H9 (cell line): ENCODE measurements around the gene ANKRD65. TPM values are rescaled to one million over a fixed set of nuclear protein-coding genes. Genes with fewer than 3 reads are reported as not detected.
A peak's percentile ranks its signal among the peaks of the same experiment; 100 is the strongest.

Source experiments
- DNase-seq: peaks from one replicate; pipeline ENCODE4 v3.0.0-alpha.2; 2017
- H2AFZ ChIP-seq: one replicate; pipeline ENCODE4 v1.6.1; 2013; ENCODE audit warnings: mild to moderate bottlenecking, low read length, control low read depth, moderate library complexity
- H2AK5ac ChIP-seq: 2 replicates; pipeline ENCODE4 v1.6.1; 2013; ENCODE audit warnings: low read length, control low read depth, mixed read lengths; ENCODE audit not compliant: insufficient read length
- H2BK120ac ChIP-seq: one replicate; pipeline ENCODE4 v1.6.1; 2013; ENCODE audit warnings: low read depth, mild to moderate bottlenecking, low read length, control low read depth, inconsistent platforms; ENCODE audit not compliant: poor library complexity, severe bottlenecking
- H2BK12ac ChIP-seq: 2 replicates; pipeline ENCODE4 v1.6.1; 2013; ENCODE audit warnings: low read length, control low read depth, mixed read lengths, low read depth; ENCODE audit not compliant: insufficient read length
- H2BK15ac ChIP-seq: 2 replicates; pipeline ENCODE4 v1.6.1; 2013; ENCODE audit warnings: low read depth, low read length, control low read depth
- H2BK20ac ChIP-seq: one replicate; pipeline ENCODE4 v1.6.1; 2013; ENCODE audit warnings: low read depth, mild to moderate bottlenecking, low read length, control low read depth, inconsistent platforms; ENCODE audit not compliant: poor library complexity, severe bottlenecking
- H2BK5ac ChIP-seq: 2 replicates; pipeline ENCODE4 v1.6.1; 2013; ENCODE audit warnings: low read length, control low read depth, mixed read lengths; ENCODE audit not compliant: insufficient read length
- H3K14ac ChIP-seq: 2 replicates; pipeline ENCODE4 v1.6.1; 2013; ENCODE audit warnings: low read length, control low read depth; ENCODE audit not compliant: insufficient read depth
- H3K18ac ChIP-seq: 2 replicates; pipeline ENCODE4 v1.6.1; 2013; ENCODE audit warnings: low read depth, mild to moderate bottlenecking, mixed read lengths, low read length, control low read depth; ENCODE audit not compliant: insufficient read length
- H3K23ac ChIP-seq: 2 replicates; pipeline ENCODE4 v1.6.1; 2013; ENCODE audit warnings: low read length, control low read depth, mixed read lengths, low read depth; ENCODE audit not compliant: insufficient read length
- H3K23me2 ChIP-seq: 2 replicates; pipeline ENCODE4 v1.6.1; 2013; ENCODE audit warnings: low read depth, mild to moderate bottlenecking, mixed read lengths, low read length, control low read depth; ENCODE audit not compliant: insufficient read length, poor library complexity, severe bottlenecking
- H3K27ac ChIP-seq: 2 replicates; pipeline ENCODE4 v1.5.1; 2013; ENCODE audit warnings: low read length, control low read depth, mixed read lengths, low read depth; ENCODE audit not compliant: insufficient read length
- H3K27me3 ChIP-seq: 2 replicates; pipeline ENCODE4 v1.6.1; 2013; ENCODE audit warnings: low read length, control low read depth, inconsistent platforms; ENCODE audit not compliant: insufficient read depth
- H3K4ac ChIP-seq: 2 replicates; pipeline ENCODE4 v1.6.1; 2013; ENCODE audit warnings: low read depth, mild to moderate bottlenecking, control low read depth, inconsistent platforms, low read length, moderate library complexity
- H3K4me1 ChIP-seq: 2 replicates; pipeline ENCODE4 v1.6.1; 2013; ENCODE audit warnings: low read length, control low read depth, inconsistent platforms; ENCODE audit not compliant: insufficient read depth
- H3K4me2 ChIP-seq: 2 replicates; pipeline ENCODE4 v1.6.1; 2013; ENCODE audit warnings: low read length, control low read depth, mixed read lengths; ENCODE audit not compliant: insufficient read length, insufficient read depth
- H3K56ac ChIP-seq: 2 replicates; pipeline ENCODE4 v1.6.1; 2013; ENCODE audit warnings: low read depth, mild to moderate bottlenecking, mixed read lengths, low read length, control low read depth; ENCODE audit not compliant: insufficient read length
- H3K79me1 ChIP-seq: 2 replicates; pipeline ENCODE4 v1.6.1; 2013; ENCODE audit warnings: low read depth, mild to moderate bottlenecking, moderate library complexity, low read length, control low read depth, inconsistent platforms; ENCODE audit not compliant: insufficient read depth, poor library complexity, severe bottlenecking
- H3K79me2 ChIP-seq: 2 replicates; pipeline ENCODE4 v1.6.1; 2013; ENCODE audit warnings: low read length, control low read depth, inconsistent platforms; ENCODE audit not compliant: insufficient read depth
- H3K9ac ChIP-seq: 2 replicates; pipeline ENCODE4 v1.6.1; 2013; ENCODE audit warnings: low read length, control low read depth, mixed read lengths; ENCODE audit not compliant: insufficient read length; ENCODE audit errors: extremely low read depth
- H3K9me3 ChIP-seq: one replicate; pipeline ENCODE4 v1.6.1; 2013; ENCODE audit warnings: low read depth, low read length, inconsistent platforms; ENCODE audit not compliant: control insufficient read depth
- H3T11ph ChIP-seq: one replicate; pipeline ENCODE4 v1.6.1; 2013; ENCODE audit warnings: mild to moderate bottlenecking, low read length, control low read depth, inconsistent platforms
- H4K20me1 ChIP-seq: one replicate; pipeline ENCODE4 v1.6.1; 2013; ENCODE audit not compliant: control insufficient read depth, insufficient read length, insufficient read depth
- H4K5ac ChIP-seq: 2 replicates; pipeline ENCODE4 v1.6.1; 2013; ENCODE audit warnings: low read depth, mild to moderate bottlenecking, mixed read lengths, low read length, control low read depth; ENCODE audit not compliant: insufficient read length
- H4K8ac ChIP-seq: replicated peaks from 2 replicates; pipeline ENCODE4 v1.6.1; 2013; ENCODE audit warnings: low read length, control low read depth, mixed read lengths, low read depth; ENCODE audit not compliant: insufficient read length
- H4K91ac ChIP-seq: 2 replicates; pipeline ENCODE4 v1.6.1; 2013; ENCODE audit warnings: low read depth, mild to moderate bottlenecking, moderate library complexity, mixed read lengths, low read length, control low read depth; ENCODE audit not compliant: insufficient read length
- H3K27ac Mint-ChIP-seq, 3 experiments: 2 replicates in 2 of 3; 3 replicates in 1 of 3; pipeline ENCODE4 v1.8.0; 2020 to 2021; ENCODE audit warnings: mixed read lengths in 3 of 3, mild to moderate bottlenecking in 1 of 3, moderate library complexity in 1 of 3
- H3K27me3 Mint-ChIP-seq: 2 replicates; pipeline ENCODE4 v1.8.0; 2021; ENCODE audit warnings: low read depth, mild to moderate bottlenecking, moderate library complexity, mixed read lengths
- H3K36me3 Mint-ChIP-seq, 3 experiments: 2 replicates in 2 of 3; 3 replicates in 1 of 3; pipeline ENCODE4 v1.8.0; 2020 to 2021; ENCODE audit warnings: low read depth in 3 of 3, mixed read lengths in 3 of 3; ENCODE audit not compliant: insufficient read depth in 1 of 3
- H3K4me1 Mint-ChIP-seq, 2 experiments: 2 replicates each; pipeline ENCODE4 v1.8.0; 2020; ENCODE audit warnings: mixed read lengths in 2 of 2
- H3K4me3 Mint-ChIP-seq, 2 experiments: 2 replicates in 1 of 2; 3 replicates in 1 of 2; pipeline ENCODE4 v1.8.0; 2020 to 2021; ENCODE audit warnings: mild to moderate bottlenecking in 2 of 2, mixed read lengths in 2 of 2, moderate library complexity in 1 of 2
- H3K9me3 Mint-ChIP-seq, 2 experiments: 2 replicates in 1 of 2; 3 replicates in 1 of 2; pipeline ENCODE4 v1.8.0; 2020; ENCODE audit warnings: mild to moderate bottlenecking in 2 of 2, mixed read lengths in 2 of 2, moderate library complexity in 1 of 2
- CTCF ChIP-seq: fragments of 200-600 bp; sonication (generic); conservative IDR thresholded peaks from 3 replicates; pipeline ENCODE4 v1.8.0; 2021; ENCODE audit warnings: antibody characterized with exemption, mild to moderate bottlenecking
- WGBS: extraction: QIAGEN DNeasy Blood & Tissue Kit; methylation state at CpG from one replicate; pipeline ENCODE4 v1.1.7; 2013; ENCODE audit warnings: missing lambda C conversion rate, low lambda C conversion rate, mixed read lengths; ENCODE audit not compliant: insufficient read length; ENCODE audit errors: extremely low coverage; 5-methylcytosine and 5-hydroxymethylcytosine counted together
- total RNA-seq: library from RNA; stranded (reverse); gene quantifications from 2 replicates; pipeline ENCODE4 v1.2.1, GENCODE V29; 2021

ANKRD65 gene
- total RNA-seq, 1 experiment from 2014 or later = 3.1 TPM

DNA sequence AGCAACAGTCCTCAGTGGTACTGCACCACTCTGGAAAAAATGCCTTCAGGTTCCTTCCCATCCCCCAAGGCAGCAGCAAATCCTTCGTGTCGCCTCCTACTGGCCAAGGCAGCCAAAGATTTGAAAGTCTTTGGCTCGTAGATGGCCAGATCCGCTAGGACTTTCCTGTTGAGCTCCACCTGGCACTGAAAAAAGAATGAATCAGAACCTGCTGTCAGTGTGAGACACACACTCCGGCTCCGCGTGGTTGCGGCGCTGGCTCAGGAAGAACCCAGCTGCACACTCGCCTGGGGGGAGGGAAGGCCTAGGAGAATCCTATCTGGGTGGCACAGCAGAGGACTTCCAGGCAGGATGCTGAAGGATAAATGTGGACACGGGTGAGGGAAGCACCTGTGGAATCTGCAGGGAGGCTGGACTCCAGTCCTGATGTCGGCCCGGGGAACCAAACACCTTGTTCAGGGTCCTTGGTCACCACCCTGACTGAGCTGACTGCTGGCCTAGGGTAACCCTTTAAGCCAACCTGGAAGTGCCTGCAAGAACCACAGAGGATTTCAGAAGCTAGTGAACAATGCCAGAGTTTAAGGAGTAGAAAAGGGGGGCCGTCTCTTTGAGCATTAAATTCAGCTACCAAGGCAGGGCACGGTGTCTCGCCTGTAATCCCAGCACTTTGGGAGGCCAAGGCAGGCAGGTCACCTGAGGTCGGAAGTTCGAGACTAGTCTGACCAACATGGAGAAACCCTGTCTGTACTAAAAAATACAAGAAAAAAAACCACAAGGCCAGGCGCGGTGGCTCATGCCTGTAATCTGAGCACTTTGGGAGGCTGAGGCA lies 18.8 kb downstream of the ANKRD65 start:
- WGBS = no CpG with 5 or more reads among the region's 20 CpGs
- H3K27ac Mint-ChIP-seq = peak overlapping the region; percentile 37 to 96 (median 96); a peak in 6 of 7 replicates

More for the DNA sequence above, 18.8 kb downstream of the ANKRD65 start:
- peaks cover 13% of the 10 kb centered on the region for H3K79me1 ChIP-seq
- H3K4ac ChIP-seq = no peak overlapping the region
- H2AFZ ChIP-seq = no peak overlapping the region
- H3K9me3 ChIP-seq = no peaks in the 10 kb centered on the region
- no peak overlapping the region for H3K56ac ChIP-seq
- Mint-ChIP-seq H3K27me3 (peaks cover 1% of the 10 kb centered on the region; the same call in 1 of the 2 replicates), H3K4me3 (peak overlapping the region; percentile 44 to 90; a peak in 3 of 5 replicates), H3K4me1 (peaks cover 27 to 44% of the 10 kb centered on the region in 2 experiments), H3K36me3 (peaks cover 53 to 88% (median 71%) of the 10 kb centered on the region in 3 experiments), H3K9me3 (peaks cover 0 to 2% of the 10 kb centered on the region in 2 experiments; a peak in 3 of 5 replicates)
- H3K4me1 ChIP-seq = no peaks in the 10 kb centered on the region
- H2BK12ac ChIP-seq = no peak overlapping the region
- peaks cover 2% of the 10 kb centered on the region for H4K20me1 ChIP-seq
- no peak overlapping the region for H3K27ac ChIP-seq
- no peak overlapping the region for H2BK15ac ChIP-seq
- H3K4me2 ChIP-seq = no peak overlapping the region
- peak; percentile 80 for TF ChIP-seq CTCF
- no peak overlapping the region for H4K8ac ChIP-seq
- H4K5ac ChIP-seq = no peak overlapping the region
- H2BK20ac ChIP-seq = no peak overlapping the region
- no peak overlapping the region for H3T11ph ChIP-seq
- peak; percentile 76 for DNase-seq
- H2BK5ac ChIP-seq = no peak overlapping the region
- H3K79me2 ChIP-seq = peaks cover 13% of the 10 kb centered on the region; the same call in 1 of the 2 replicates
- no peaks in the 10 kb centered on the region for H3K27me3 ChIP-seq
- no peak overlapping the region for H2BK120ac ChIP-seq
- no peak overlapping the region for H3K14ac ChIP-seq
- H3K23me2 ChIP-seq = peaks cover 15% of the 10 kb centered on the region
- no peak overlapping the region for H3K9ac ChIP-seq
- no peak overlapping the region for H3K18ac ChIP-seq
- no peak overlapping the region for H4K91ac ChIP-seq
- H2AK5ac ChIP-seq = no peak overlapping the region
- H3K23ac ChIP-seq = no peak overlapping the region
